Retinal pigment epithelial cell (primary cell): ENCODE measurements around the gene SNTB2.
"Not testable (repeated sequence)": the region's sequence is repeated elsewhere in the genome, so short reads cannot be mapped to it uniquely, and the experiment has no call there.

Experiments used
- DNase-seq: peaks from one replicate; pipeline ENCODE4 v3.0.0-alpha.2; 2010; ENCODE audit warnings: low read depth
- H3K4me3 ChIP-seq: 2 replicates; pipeline ENCODE4 v1.5.1; 2011; ENCODE audit warnings: mild to moderate bottlenecking, low read length, control low read depth, moderate library complexity
- TF ChIP-seq, protein P1 (sequence below): conservative IDR thresholded peaks from 2 replicates; pipeline ENCODE4 v1.5.1; 2011; ENCODE audit warnings: low read depth, low read length, control low read depth, inconsistent platforms

Gene SNTB2

DNA sequence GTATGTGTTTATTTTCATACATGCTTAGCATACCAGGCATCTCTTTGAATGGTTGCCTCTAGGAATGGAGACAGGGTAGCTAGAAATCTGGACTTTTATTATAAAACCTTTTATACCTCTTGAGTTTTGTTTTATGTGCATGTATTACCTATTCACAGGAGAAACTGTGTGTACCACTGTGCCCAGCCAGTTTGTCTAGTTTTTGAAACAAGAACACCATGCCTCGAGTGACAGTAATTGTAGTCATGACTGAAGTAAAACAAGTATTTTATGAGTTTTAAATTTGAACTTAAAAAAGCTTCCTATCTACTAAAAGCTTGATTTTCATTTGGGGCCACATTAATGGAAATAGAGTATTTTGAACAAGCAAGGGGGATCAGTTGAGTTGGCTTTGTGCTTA, 57.4 kb downstream of the SNTB2 start:
- TF ChIP-seq, protein P1, sequence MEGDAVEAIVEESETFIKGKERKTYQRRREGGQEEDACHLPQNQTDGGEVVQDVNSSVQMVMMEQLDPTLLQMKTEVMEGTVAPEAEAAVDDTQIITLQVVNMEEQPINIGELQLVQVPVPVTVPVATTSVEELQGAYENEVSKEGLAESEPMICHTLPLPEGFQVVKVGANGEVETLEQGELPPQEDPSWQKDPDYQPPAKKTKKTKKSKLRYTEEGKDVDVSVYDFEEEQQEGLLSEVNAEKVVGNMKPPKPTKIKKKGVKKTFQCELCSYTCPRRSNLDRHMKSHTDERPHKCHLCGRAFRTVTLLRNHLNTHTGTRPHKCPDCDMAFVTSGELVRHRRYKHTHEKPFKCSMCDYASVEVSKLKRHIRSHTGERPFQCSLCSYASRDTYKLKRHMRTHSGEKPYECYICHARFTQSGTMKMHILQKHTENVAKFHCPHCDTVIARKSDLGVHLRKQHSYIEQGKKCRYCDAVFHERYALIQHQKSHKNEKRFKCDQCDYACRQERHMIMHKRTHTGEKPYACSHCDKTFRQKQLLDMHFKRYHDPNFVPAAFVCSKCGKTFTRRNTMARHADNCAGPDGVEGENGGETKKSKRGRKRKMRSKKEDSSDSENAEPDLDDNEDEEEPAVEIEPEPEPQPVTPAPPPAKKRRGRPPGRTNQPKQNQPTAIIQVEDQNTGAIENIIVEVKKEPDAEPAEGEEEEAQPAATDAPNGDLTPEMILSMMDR = no peak
- H3K4me3 ChIP-seq = no peak overlapping the region
- DNase-seq = no peak

DNA sequence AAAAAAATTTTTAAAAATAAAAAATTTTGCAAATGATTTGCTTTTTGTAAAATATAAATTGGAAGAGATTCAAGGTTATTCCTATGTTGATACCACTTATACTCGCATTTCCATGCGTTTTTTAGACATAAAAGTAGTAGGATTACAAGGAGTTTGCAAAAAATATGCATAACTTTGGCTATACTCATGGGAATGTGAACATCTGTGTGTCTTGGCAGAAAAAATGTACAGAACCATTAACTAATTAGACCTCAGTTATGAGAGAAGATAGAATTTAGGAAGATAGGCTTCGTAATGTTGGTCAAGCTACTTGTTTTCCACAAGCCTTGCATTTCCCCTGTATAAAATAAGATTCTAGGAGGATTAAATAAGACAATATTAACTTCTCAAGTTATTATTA, 63.1 kb downstream of the SNTB2 start:
- no peak overlapping the region for H3K4me3 ChIP-seq
- no peak for DNase-seq
- TF ChIP-seq, protein P1 = no peak

DNA sequence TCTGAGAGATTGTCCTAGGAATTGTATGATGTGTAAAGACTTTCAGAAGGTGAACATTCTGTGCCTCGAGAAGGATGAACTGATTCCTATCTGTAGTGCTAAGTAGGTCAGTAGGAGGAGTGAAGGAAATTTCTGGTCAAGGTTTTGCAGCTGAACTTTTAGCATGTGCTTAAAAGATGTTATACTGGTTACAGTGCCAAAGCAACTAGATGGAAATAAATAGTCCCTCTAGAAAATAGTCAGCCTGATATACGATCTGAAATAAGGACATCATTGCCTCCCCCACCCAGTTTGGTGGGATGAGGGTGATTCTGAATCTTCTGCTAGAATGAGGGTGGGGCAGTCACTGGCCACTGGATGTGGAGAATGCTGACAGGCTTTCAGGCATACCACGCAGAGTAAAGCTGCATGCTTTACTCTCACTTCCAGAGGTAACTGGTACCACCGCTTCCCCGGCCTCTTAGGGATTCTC, 66.9 kb downstream of the SNTB2 start:
- no peak overlapping the region for H3K4me3 ChIP-seq
- TF ChIP-seq, protein P1 = no peak
- peak; percentile 23 for DNase-seq

DNA sequence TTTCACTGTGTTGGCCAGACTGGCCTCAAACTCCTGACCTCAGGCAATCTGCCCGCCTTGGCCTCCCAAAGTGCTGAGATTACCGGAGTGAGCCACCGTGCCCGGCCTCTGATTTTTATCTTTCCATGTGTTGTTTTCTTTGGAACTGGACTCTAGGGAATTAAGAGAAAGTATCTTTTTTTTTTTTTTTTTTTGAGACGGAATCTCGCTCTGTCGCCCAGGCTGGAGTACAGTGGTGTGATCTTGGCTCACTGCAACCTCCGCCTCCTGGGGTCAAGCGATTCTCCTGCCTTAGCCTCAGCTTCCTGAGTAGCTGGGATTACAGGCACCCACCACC, 72.4 kb downstream of the SNTB2 start:
- H3K4me3 ChIP-seq, DNase-seq: not testable (repeated sequence)

DNA sequence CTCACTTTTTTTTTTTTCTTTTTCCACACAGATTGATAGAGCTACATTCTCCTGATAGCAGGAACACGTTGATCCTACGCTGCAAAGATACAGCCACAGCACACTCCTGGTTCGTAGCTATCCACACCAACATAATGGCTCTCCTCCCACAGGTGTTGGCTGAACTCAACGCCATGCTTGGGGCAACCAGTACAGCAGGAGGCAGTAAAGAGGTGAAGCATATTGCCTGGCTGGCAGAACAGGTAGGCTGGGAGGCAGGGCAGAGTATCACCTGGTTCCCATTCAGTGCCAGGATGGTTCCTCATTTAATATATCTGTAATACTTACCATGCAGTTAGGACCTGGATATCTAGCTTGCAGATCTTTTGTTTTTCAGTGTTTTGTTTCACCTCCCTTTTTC, 73.1 kb downstream of the SNTB2 start:
- no peak for DNase-seq
- no peak overlapping the region for H3K4me3 ChIP-seq
- TF ChIP-seq, protein P1 = no peak

DNA sequence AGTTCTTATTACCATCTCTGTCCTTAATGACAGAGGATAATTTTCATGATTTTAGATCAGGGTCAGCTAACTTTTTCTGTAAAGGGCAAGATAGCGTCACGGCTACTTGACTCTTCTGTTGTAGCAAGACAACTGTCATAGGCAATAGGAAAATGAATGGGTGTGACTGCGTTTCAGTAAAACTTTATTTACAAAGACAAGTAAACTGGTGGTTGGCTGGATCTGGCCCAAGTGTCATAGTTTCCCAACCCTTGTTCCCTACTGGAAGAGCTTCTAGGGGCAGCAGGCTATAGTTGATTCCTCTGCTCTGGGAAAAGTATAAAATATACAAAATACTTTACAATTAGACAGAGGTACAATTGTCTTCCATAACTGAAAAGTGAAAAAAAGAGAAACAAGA, 73.5 kb downstream of the SNTB2 start:
- TF ChIP-seq, protein P1 = no peak
- no peak overlapping the region for H3K4me3 ChIP-seq
- no peak for DNase-seq

DNA sequence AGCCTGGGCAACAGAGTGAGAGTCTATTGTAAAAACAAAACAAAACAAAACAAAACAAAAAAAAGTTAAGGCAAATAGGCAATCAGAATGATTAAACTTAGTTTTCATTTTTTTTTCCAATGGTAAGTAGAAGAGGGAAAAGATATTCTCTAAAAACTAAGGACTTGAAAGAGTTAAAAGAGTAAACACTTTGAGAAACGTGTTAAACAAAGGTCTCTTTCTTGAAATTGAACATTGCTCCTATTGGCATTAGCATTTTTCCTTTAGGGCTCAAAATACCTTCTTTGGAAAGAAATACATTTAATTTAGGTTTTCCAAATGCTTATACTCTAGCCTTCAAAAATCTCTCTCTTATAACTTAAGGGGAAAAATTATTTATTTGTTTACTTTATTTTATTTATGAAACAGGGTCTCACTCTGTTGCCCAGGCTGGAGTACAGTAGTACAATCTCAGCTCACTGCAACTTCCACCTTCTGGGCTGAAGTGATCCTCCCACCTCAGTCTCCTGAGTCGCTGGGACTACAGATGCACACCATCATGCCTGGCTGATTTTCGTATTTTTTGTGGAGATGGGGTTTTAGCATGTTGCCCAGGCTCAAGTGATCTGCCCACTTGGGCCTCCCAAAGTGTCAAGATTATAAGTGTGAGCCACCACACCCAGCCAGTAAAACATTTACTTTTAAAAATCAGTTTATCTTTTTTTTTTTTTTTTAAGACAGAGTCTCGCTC, 79.5 kb downstream of the SNTB2 start:
- TF ChIP-seq, protein P1 = no peak
- DNase-seq = no peak
- no peak overlapping the region for H3K4me3 ChIP-seq

DNA sequence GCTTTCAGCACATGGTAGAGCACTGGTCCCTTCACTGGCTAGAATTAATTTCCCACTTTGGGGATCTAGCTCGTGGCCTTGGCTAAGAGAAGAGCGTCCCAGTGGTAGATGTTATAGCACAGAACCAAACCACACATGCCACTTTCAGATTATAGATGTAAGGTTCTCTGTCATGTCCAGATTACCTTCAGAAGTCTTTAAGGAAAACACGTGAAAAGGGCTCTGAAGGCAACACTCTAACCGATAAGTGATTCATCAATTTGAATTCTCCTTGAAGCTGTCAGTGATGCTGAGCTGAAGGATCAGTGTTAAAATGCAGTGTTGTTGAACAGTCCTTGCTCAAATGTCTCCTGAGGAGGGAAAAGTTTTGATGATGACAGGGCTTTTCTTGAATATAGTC, 80.7 kb downstream of the SNTB2 start:
- TF ChIP-seq, protein P1 = no peak
- H3K4me3 ChIP-seq = no peak overlapping the region
- DNase-seq = no peak
